CD4-positive, alpha-beta T cell treated with Interleukin-4 for 1 hour (primary cell): Measurements from ENCODE around the gene RIMBP2.
"Not testable (repeated sequence)": the region's sequence is repeated elsewhere in the genome, so short reads cannot be mapped to it uniquely, and the experiment has no call there.

ENCODE experiments used
- DNase-seq, 2 donors: peaks; one replicate each; pipeline ENCODE4 v3.0.0-alpha.2; 2020 to 2022

Gene RIMBP2

DNA sequence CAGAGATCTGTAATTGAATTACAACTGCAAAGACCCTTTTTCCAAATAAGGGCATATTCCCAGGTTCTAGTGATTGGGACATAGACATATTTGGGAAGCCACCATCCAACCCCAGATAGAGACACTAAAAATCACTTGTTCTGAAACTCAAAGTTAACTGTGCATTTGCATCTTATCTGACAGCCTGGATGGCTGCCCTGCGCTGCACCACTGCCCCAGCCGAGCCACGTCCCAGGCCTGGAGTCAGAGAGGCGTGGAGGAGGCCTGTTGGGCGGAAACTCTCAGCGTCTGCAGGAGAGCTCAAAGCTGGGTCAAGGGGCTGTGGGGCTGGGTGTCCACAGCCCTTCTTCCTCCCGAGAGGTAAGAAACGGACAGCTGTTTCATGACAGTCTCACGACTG lies 124.4 kb downstream of the RIMBP2 start:
- no peak for DNase-seq

DNA sequence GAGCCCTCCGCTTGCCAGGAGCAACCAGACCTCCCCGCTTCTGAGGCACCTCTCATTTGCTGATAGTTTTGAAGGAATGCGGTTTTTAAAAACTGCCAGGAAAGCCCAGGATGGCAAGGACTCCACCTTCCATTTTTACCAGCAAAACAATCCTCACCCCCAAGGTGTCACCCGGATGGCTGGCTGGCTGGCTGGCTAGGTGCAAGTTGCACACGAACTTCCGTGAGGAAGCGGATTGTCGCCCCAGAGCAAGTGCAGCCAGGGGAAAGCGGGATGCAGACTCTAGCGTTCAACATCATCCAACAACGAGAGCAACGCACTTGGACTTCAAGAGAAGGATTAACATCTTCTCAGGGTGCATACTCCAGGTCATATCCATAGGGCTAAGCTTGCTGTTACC lies 125.4 kb downstream of the RIMBP2 start:
- no peak for DNase-seq

DNA sequence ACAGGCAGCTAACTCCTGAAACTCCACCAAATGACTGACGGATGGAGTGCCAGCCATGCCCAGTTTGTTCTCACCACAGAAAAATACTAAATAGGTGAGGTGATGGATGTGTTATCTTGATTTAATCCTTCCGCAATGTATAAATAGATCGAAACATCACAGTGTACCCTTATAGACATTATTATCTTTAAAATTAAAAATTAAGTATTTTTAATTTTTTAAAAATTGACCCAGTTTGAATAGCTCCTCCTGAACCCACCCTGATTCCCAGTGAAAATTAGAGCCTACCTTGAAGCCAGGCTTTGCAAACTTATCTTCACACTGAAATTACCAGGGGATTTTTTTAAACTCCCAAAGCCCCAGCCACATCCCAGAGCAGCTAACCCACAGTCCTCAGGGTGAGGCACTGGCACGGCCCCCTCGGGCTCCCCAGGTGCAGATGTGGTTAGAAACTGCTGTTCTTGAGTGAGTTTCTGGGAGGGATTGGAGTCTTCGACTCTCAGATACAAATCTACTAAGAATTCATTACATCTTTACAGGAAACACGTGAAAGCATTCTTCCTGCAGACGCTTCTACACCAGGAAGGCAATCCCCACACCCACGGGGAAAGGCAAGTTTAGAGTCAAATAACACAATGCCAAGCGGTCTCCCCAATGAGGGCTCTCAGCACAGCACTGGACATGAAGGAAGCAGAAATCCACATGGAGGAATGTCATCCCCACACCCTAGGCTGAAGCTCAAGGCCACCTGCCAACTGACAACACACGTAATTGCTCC lies 126.4 kb downstream of the RIMBP2 start:
- DNase-seq, result no peak

DNA sequence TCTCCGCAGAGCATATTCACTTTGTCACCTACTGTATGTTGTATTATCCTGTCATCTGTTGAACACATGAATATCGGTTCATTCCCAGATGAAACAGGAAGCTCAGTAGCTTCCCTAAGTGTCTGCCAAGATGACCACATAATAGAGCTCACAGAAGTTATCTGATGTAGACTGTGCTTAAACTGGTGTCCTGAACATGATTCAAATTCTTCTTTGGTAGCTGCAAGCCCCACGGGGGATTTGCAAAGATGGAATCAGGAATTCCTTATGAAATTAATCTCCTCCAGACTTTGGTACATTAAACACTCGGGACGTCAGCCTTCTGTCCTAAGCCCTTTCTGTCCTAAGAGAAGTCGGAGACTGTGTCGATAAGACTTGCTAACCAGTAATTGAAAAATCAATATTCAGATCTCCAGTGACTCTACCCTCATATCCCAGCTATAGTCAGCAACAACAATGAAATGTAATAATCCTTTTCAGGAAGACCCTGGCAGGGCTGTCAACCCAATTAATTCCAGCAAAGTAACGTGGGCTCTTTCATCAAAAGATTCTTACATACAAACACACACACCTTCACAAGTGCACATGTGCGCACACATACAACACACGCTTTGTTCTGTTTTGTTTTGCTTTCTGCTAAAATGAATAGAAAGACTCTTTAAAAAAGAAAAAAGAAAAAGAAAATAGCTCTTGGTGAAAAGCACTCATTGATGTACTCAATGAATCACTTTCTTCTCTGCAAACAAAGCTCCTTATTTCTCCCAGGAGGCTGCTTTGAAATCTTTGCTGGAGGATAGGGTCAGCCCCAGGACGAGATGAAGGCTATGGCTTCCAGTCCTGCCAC lies 127.2 kb downstream of the RIMBP2 start:
- DNase-seq, result no peak

DNA sequence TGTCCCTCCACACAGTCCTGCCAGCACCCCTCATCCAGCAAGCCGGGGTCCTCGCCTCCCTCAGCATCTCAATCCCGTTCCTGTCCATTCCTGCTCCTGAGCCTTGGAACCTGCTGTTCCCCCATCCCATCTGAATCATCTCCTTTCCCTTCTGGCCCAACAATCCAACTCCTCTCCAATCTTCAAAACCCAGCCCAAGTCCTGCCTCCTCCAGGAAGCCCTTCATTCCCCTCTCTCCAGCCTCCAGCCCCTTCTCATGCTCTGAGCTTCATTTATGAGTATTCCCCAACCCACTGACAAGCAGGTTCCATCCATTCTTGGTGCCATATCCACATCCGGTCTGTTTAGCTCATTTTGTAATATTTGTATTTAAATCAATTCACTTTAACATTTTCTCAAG lies 128.1 kb downstream of the RIMBP2 start:
- DNase-seq, result no peak

DNA sequence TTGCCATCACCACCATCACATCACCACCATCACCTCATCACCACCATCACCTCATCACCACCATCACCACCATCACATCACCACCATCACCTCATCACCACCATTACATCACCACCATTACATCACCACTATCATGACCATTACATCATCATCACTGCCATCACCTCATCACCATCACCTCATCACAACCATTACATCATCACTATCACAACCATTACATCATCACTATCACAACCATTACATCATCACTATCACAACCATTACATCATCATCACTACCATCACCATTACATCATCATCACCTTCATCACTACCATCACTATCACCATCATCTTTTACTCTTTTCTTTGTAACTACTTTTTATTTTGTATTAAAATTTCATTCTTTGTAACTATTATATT lies 131.6 kb downstream of the RIMBP2 start:
- not testable (repeated sequence) for DNase-seq

DNA sequence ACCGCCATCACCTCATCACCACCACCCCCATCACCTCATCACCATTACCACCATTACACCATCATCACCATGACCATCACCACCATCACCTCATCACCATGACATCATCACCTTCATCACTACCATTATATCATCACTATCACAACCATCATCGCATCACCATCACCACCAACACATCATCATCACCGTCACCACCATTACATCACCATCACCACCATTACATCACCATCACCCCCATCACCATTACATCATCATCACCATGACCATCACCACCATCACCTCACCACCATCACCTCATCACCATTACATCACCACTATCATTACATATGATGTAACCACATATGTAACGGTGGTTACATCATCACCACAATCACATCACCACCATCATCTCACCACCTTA lies 132.3 kb downstream of the RIMBP2 start:
- DNase-seq, result no peak

DNA sequence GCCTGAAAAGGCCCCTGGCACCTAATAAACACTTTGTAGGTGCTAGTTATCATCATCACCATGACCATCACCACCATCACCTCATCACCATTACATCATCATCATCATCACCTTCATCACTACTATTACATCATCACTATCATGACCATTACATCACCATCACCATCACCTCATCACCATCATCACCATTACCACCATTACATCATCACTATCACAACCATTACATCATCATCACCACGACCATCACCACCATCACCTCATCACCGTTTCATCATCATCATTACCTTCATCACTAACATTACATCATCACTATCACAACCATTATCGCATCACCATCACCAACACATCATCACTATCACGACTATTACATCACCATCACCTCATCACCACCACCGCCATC lies 132.8 kb downstream of the RIMBP2 start:
- no peak for DNase-seq

DNA sequence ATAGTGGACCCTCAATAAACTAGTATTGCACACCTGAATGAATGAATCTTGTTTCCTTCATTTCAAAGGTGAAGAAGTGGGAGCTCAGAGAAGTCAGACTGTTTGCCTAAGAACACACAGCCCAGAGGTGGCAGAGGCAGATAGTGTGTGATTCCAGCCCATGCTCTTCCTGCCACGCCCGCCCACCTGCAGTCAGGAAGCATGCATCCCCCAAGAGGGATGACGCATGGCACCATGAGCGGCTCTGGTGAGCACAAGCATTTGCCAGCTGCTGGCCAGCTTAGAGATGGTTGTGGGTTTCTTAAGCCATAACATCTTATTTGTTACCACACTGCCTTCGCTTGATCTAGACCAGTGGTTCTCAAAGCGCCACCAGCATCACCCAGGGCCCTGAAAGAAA lies 133.8 kb downstream of the RIMBP2 start:
- no peak for DNase-seq

DNA sequence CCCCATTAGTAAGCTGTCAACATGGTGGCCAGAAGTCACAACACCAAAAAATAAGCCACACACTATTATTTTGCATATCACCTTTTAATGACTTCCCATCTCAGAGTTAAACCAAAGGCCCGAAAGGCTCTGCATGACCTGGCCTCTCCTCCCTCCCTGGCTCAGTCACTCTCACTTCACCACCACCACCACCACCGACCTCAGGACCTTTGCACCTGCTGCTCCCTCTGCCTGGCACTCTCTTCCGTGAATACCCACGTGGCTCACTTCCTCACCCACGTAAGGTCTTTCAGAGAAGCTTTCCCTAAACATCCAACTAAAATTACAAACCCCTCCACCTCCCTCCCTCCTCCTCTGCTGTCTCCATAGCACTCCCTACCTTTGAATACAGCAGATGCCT lies 134.3 kb downstream of the RIMBP2 start:
- no peak for DNase-seq

DNA sequence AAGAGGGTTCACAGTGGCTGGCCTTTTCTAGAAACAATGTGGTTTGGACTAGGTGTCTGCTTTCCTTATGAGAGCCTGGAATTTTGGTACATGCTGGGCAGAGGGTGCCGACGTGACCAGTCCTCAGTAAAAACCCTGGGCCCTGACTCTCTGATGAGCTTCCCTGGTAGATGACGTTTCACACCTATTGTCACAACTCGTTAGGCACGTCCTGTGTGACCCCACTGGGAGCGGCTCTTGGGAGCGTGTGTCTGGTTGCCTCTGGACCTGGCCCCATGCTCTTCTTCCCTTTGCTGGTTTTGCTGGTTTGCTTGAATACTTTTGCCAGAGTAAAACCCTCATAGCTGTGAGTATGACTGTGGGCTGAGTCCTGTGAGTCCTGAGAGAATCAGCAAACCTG lies 136.9 kb downstream of the RIMBP2 start:
- DNase-seq, result no peak

DNA sequence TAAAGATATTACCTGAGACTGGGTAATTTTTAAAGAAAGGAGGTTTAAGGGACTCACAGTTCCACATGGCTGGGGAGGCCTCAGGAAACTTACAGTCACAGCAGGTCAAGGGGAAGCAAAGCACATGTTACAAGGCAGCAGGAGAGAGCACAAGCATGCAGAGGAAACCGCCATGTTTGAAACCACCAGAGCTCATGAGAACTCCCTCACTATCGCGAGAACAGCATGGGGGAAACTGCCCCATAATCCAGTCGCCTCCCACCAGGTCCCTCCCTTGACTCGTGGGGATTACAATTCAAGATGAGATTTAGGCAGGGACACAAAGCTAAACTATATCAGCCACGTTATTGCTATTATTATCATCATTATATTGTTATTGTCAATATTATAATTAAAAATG lies 138.7 kb downstream of the RIMBP2 start:
- DNase-seq, result no peak

DNA sequence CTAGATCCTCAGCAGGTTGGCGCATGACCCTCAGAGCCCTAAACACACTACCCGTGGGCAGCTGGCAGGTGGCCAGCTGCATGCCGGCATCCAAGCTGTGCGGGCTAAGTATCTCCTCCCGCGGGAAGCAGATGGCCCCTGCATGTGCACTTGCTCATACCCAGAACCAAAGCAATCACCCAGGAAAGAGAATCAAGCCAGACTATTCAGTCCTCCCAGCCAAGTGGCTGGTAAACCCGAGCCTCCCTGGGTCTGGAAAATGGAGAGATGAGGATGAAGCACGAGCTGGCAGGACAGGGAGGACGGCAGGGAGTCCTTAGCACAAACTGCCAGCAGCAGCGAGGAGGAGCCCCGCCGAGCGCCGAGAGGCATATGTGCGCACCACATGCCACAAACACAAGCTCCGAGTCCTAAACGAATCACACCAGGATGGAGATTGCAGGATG lies 139.7 kb downstream of the RIMBP2 start:
- DNase-seq, result no peak

DNA sequence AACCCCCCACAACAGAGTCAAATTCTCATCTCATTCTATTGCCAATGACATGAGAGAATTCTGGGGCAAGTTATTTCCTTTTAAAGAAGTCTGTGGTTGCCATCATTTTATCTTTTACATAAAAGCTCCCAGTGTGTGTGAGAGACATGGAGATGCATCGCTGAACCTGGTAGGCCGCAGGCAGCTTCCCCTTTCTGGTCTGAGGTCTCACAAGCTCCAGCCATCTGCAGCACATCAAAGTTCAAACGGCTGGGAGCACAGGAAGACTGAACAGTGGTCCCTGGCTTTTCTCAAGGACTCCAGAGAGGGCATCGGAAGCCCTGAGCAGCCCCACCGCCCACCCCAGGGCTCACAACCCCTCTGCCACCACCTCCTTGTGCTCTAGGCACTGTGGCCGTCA lies 141.7 kb downstream of the RIMBP2 start:
- DNase-seq, result no peak

DNA sequence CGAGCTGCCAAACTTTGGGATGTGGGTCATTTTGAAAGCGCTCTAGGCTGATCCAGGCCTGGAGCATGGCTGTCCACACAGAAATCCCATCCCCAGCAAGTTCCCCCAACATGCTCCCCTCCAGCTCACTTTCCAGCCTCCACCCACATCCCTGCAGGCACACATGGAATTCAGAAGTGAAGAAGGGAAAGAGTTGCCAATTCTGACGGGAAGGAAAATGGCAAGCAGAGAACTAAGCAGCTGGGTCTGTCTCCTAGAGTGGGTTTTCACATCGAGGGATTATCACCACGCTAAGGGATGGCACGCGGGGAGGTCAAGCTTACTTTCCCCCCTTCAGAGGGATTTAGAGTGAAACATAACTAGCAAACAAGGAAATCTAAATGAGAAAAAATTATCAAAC lies 142.3 kb downstream of the RIMBP2 start:
- DNase-seq, result no peak

DNA sequence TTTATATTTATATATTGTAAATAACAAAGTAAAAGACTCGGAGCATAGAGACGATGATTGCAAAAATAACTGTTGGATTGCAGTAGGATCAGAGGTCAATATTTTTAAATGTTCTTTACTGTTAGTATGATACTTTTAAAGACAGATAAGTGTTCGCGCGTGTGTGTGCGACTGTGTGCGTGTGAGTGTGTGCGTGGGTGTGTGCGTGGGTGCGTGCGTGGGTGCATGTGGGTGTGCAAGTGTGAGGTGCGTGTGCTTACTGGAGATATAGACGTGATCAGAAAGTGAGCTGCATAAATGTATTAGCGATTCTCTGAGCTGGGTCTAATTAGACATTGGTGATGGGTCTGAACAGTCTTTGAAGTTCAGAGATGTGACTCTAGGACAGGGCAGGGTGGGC lies 142.9 kb downstream of the RIMBP2 start:
- DNase-seq, result no peak

DNA sequence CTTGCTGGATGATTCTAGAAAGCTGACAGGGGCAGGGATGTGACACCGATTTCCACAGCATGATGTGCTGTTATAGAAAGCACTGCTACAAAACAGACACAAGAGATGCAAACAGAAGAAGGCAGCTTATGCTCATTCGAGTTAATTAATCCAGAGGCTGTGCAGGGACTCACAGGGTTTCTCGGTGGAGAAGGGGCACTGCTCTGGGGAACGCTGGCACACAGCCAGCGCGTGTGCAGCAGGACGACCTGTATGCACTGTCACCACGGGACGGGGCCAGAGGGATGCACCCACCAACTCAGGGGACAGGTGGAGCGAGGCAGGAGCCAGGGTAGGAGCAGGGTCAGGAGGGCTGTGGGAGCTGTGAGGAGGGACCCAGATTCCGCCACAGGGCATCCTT lies 143.5 kb downstream of the RIMBP2 start:
- no peak for DNase-seq

DNA sequence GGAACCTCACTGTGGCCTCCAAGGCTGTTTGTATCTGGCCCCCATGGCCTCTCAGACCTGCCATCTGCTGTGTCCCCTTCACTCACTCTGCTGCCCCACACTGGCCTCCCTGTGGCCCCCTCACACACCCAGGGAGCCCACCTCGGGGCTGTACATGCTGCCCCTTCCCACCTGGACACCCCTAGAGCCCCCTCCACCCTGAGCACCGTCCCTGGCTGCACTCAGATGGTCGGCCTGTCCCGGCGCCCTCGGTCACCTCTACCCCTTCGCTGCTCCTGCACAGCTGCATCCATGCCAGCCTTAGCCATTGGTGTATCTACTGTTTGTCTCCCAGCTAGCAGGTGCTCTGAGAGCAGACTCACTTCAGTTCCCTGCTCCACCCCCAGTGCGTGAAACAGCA lies 144.4 kb downstream of the RIMBP2 start:
- DNase-seq, result no peak

DNA sequence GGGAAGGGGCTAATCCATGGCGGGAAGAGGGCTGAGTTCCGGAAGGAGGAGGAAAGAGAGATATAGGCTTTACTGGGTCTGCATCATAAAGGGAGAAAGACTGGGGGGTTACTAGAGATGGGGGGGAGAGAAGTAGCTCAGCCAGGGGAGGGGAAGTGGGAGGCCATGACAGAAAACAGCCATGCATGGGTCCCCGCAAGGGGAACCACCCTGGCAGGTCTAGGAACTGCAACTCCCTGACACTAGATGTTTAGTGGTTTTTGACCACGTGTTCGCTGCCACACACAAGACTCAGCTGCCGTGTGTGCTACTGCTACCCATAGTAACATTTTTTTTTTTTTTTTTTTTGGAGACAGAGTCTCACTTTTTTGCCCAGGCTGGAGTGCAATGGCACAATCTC lies 145.0 kb downstream of the RIMBP2 start:
- no peak for DNase-seq

DNA sequence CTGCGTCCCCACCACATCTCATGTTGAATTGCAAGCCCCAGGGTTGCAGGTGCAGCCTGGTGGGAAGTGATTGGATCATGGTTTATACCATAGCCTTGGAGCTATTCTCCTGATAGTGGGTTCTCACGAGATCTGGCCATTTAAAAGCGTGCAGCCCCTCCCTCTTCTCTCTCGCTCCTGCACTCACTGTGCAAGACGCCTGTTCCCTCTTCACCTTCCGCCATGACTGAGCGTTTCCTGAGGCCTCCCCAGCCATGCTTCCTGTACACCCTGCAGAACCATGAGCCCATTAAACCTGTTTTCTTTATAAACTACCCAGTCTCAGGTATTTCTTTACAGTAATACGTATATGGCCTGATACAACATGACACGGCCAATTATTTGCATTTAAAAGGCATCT lies 146.6 kb downstream of the RIMBP2 start:
- DNase-seq, result no peak

DNA sequence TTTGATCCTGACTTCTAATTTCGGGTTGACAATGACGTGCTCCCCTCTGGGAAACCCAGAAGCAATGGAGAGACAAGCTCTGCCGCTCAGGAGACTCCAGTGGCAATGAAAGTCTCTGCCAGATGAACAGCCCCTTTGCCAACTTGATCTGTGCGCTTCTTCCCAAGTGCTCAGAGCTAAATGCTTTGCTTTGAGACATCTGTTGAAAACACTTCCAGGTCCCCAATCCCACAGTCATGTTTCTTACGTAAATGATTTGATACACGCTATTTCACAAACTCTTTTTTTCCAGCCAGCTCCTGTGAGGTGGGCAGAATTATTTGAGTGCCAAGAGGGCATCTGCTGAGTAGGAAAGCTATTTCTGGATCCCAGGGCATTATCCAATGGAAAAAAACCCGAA lies 147.6 kb downstream of the RIMBP2 start:
- no peak for DNase-seq

DNA sequence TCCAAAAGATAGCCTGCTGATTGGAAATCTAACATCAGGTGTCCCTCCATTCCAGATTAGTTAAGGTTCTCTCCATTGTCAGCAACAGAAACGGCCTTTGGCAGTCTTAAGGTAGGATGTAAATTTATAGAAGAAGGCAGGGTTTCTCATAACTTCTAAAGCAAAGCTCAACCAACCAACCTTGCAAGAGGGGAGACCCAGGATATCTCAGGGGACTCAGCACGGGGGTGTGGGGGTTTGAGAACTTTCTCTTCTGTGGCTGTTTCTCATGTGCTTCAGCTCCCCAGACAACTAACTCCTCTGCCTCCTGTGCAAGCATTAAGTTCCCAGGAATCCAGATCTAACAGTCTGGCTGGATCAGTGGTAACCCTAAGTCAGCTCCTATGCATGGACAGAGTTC lies 148.1 kb downstream of the RIMBP2 start:
- no peak for DNase-seq

DNA sequence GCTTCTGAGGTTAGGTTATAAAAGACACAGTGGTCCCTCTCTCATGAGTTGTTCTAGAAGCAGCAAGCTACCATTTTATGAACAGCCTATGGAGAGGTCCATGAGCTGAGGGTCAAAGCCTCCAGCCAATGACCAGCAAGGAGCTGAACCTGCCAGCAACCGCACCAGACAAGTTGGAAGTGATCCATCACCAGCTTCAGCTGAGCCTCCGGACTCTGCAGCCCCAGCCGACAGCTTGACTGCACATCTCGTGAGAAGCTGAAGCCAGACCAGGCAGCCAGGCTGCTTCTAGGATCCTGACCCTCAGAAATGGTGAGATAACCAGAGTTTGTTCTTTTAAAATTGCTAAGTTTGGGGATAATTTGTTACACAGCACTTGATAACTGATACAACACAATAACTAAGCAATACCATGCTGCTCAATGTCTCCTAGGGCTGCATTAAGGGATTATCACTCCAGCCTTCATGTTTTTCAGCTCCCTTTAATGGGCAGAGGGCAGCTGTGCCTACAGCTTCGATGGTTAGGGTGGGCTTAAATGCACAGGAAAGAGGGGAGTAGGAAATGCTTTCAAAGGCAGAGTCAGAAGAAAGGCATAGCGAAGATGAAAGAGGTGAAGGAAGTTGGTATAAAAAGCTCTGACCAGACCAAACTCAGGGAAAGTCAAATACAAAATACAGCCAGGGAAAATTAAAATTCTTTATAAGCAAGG lies 149.5 kb downstream of the RIMBP2 start:
- DNase-seq, result no peak

DNA sequence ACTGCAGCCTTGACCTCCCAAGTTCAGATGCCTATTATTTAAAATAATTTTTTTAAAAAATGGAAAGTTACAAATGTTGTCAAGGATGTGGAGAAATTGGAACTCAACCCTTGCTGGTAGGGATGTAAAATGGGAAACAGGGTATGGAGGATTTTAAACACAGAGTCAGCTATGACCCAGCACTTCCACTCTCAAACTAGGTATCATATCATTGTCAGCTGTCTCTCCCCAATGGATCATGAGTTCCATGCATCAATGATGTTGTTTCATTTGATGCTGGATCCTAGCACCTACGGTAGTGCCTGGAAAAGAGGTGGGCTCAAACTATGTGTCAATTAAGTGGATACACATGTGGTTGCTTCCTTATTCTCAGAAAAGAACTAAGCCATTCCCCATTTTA lies 150.9 kb downstream of the RIMBP2 start:
- DNase-seq, result no peak
